Activated CD4-positive, alpha-beta T cell treated with anti-CD3 and anti-CD28 coated beads, Interleukin-10, Interleukin-2, amounts not matched to agents 100 ng/mL and 50 ng/mL, durations not matched to agents 16 hours and 8 hours (primary cell): ENCODE results near the gene NKX6-1.

Experiments
- DNase-seq: peaks from one replicate; pipeline ENCODE4 v3.0.0-alpha.2; 2020

NKX6-1 gene

DNA sequence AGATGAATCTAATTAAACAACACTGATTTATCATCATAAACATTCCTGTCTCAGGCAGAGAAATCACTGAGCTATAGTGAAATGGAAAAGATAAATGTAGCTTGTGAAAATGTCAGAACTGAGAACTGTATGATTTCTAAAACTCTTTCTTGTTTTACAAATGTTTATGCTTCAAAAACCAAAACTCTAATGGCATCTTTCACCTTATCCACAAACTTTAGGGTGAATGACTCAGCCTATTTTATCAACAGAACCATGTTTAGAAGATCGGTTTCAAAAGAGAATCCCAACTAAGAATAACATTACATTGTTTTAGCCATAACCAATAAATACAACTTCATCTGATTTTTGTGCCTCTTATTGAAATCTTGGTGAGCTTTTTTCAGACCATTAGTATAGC is 21.4 kb downstream of the NKX6-1 start:
- no peak for DNase-seq

DNA sequence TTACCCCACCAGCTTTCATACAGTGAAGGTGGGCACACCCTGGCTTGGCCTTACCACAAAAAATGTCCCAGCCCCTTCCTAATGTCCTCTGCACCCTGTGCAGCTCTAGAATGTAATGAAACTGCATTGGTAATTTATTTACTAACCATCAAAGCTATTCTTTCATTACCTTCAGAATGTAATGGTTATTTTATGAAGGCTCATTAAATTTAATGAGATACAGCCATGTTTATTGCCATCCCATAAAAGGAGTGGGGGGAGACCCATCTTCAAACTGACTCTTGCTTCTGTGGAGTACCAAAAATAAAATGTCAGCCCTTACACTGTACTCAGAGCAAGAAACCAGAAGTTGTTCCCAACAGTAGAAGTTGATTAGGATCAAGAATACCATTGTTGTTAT is 25.0 kb downstream of the NKX6-1 start:
- no peak for DNase-seq

DNA sequence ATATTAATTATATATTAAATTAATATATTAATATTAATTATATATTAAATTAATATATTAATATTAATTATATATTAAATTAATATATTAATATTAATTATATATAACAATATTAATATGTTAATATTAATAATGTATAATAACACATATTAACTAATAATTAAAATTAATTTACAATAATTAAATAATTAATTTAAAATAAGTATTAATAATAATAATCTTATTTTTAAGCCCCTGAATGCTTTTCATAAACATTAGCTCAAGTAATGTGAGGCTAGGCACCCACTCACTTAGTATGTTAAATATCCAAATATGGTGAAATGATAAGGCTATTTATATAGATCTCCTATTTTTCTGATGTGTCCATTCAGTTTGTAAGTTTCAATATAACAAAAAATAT is 26.9 kb downstream of the NKX6-1 start:
- no peak for DNase-seq

DNA sequence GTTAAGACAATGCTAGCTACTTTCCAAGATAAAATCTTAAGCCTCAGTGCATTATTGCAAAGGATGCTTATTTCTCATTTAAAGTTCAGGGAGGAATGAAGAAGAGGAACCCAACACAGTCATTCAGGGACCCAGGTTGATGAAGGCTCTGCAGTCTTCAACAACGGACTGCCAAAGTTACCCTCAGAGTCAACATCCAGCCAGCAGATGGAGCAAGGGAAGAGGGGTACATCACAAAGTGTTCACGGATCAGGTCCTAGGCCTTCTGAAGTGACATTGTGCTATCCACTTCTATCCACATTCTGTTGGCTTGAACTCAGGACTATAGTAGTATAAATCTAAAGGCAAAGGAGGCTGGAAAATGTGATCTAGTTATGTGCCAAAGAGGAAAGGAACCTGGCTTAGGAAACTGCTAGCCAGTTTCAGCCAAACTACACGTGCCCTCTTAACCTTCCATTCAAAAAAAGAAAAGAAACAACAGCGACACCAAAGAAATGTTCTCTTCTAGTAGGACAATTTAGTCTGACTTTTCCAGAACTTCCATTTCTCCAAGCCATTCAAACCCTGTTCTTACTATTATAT is 28.8 kb downstream of the NKX6-1 start:
- peak; percentile 4 for DNase-seq

DNA sequence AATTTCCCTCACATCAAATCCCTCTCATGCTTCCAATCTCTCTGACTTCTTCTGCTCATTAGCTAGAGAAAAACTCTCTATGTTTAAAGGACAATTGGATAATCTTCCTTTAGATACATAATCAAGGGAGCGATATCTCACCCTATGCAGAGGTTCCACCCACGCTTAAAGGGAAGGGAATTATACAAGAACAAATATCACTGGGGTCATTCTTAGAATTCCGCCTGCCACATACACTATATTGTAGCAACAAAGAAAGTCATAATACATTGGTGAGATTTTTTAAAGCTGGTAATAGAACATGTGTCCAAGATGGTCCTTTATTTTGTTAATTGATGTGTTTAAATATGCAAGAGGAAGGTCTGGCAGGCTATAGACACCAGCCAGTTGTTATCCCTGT is 31.5 kb downstream of the NKX6-1 start:
- DNase-seq, result no peak

DNA sequence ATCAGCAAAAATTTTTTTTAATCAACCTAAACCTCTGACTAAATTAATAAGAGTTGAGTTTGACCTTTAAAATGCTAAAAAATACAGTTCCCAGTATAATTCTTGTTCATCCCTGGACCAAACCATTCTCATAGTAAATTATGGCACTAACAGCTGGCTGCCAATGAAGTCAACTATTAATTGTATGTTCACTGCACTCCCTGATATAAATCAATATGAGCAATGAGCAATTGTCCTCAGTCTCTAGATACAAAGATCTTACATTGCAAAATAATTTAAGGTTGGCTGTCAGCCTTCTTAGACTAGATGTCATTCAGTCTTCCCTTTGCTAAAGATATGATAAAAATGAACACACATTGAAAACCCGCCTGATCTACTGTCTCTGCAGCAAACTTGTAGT is 39.3 kb downstream of the NKX6-1 start:
- DNase-seq, result no peak

DNA sequence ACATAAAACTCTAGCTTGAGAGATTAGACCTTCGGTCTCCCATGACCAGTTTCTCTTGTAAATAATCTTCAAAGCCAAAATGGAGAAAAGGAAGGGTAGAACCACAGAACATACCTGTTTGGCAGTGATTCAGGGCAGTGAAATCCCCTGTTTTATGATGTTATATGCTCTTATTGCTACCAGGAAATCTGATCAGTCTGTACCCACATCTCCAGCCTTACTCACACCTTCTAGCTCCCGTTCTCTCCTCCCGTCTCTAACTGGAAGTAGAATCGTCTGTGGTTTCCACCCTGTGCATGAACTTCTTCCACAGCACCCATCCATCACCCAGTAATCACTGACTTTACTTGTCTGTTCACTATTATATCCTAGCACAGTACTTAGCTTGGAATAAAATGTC is 42.9 kb downstream of the NKX6-1 start:
- no peak for DNase-seq

DNA sequence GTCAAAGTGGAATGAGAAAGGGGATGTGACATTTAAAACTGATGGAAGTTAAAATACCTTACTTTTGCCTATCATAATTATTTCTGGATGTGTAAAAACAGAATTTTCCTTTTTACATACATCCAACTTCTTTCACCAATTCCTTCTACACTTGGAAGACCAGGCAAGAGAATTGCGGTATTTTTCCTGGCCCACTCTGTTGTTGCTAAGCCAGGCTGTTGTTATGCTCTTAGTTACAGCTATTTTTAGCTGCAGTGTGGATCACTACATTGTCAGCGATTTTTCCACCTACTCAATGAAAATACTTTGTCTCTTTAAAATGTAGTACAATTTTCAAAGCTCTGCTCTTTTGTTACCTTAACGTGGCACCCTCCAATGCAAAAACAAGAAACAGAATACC is 43.4 kb downstream of the NKX6-1 start:
- DNase-seq, result no peak

DNA sequence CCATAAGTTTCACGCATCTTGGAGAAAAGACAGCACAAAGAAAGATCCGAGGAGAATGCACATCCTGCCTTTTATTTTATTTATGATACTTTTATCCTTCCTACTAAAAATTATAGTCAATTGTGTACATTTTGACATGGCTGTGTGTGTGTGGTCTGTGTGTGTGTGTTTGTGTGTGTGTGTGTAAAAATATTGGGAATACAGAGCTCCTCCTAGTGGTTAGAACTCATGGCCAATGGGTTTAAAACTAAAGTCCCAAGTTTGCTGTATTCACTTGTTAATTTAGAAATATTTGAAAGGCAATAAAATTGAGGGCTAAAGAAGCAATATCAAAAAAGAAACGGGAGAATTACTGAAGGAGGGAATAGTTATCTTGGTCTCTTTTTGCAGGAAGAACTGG is 47.5 kb downstream of the NKX6-1 start:
- no peak for DNase-seq

DNA sequence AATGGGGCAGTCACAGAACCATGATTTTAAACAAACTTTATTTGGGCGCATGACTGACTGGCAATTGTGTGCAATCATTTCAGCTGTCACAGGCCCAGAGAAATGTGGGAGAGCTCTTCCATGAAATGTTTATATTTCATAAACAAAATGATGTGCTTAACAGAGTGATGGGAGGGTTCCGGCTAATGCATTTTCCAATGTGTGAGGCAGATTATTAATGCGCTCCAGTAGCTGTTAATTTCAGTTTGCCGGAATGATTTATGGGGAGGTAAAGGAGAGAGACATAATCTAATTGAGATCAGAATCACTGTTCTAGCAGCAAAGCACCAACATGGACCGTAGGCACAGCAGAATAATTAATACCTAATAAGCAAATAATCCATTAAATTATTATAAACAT is 55.6 kb downstream of the NKX6-1 start:
- no peak for DNase-seq

DNA sequence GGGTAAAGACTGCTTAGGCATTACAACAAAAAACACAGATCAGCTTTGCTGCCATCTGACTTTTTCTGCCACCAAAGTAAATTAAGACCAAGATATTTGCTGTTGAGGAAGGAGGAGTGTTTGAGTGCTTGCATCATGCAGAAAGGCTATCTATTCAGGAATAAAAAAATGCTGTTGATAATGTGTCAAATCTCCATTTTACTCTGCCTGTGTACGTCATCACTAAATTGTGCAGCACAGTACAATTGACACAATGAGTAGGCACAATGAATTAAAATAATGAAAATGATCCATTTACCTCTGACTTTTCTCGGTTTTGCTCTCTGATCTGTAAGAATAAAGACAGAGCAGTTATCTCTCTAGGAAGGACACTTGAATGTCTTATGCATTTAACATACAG is 56.3 kb downstream of the NKX6-1 start:
- no peak for DNase-seq
